AG09309 (cell line): ENCODE results near the gene MRPL10.

ENCODE experiments used
- DNase-seq: peaks from one replicate; pipeline ENCODE4 v3.0.0-alpha.2; 2010; ENCODE audit warnings: low read depth
- H3K4me3 ChIP-seq: 2 replicates; pipeline ENCODE4 v1.5.1; 2011; ENCODE audit warnings: mild to moderate bottlenecking, low read depth, low read length, moderate library complexity; ENCODE audit not compliant: control insufficient read depth
- TF ChIP-seq, protein P1 (sequence below): IDR thresholded peaks from 2 replicates; pipeline ENCODE4 v1.5.1; 2011; ENCODE audit warnings: mild to moderate bottlenecking, low read depth, low read length, inconsistent platforms; ENCODE audit not compliant: insufficient read depth, control insufficient read depth; ENCODE audit errors: missing control alignments

The MRPL10 gene

DNA sequence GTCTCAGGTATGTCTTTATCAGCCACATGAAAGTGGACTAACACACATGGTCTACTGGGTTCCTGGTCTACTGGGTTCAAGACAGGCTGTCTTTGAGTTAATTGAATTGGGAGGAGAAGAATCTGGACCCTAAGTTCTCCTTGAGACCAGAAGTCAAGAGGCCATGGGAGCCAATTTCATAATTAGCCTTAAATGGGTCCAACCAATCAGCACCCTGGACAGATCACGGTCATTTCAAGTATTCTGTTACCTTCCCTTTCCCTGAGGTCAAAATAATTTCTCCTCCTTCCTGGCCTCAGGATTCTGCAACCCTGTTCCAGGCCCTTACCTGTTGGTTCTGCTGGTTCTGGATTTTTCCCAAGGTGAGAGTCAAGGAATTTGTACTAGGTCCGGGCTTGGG is 33.5 kb downstream of the MRPL10 start:
- no peak overlapping the region for H3K4me3 ChIP-seq
- TF ChIP-seq, protein P1, sequence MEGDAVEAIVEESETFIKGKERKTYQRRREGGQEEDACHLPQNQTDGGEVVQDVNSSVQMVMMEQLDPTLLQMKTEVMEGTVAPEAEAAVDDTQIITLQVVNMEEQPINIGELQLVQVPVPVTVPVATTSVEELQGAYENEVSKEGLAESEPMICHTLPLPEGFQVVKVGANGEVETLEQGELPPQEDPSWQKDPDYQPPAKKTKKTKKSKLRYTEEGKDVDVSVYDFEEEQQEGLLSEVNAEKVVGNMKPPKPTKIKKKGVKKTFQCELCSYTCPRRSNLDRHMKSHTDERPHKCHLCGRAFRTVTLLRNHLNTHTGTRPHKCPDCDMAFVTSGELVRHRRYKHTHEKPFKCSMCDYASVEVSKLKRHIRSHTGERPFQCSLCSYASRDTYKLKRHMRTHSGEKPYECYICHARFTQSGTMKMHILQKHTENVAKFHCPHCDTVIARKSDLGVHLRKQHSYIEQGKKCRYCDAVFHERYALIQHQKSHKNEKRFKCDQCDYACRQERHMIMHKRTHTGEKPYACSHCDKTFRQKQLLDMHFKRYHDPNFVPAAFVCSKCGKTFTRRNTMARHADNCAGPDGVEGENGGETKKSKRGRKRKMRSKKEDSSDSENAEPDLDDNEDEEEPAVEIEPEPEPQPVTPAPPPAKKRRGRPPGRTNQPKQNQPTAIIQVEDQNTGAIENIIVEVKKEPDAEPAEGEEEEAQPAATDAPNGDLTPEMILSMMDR: no peak
- DNase-seq: no peak

DNA sequence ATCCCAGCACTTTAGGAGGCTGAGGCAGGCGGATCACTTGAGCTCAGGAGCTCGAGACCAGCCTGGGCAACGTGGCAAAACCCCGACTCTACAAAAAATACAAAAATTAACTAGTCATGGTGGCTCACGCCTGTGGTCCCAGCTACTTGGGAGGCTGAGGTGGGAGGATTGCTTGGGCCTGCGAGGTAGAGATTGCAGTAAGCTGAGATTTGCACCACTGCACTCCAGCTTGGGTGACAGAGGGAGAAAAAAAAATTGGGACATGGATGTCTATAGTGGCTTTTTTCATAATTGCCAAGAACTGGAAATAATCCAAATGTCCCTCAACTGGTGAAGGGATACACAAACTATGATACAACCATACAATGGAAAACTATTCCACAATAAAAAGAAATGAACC is 38.4 kb downstream of the MRPL10 start:
- TF ChIP-seq, protein P1: no peak
- no peak overlapping the region for H3K4me3 ChIP-seq
- DNase-seq: no peak

DNA sequence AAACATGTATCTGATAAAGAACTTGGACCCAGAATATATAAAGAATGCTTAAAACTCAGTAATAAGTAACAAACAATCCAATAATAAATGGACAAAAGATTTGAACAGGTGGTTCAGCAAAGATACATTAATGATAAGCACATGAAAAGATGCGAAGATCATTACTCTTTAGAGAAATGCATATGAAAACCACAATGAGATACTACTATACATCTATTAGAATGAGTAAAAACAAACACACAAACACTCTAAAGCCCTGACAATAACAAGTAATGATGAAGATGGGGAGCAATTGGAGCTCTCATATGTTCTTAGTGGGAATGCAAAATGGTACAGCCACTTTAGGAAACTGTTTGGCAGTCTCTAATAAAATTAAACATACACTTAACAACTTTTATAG is 38.9 kb downstream of the MRPL10 start:
- no peak overlapping the region for H3K4me3 ChIP-seq
- TF ChIP-seq, protein P1: no peak
- no peak for DNase-seq

DNA sequence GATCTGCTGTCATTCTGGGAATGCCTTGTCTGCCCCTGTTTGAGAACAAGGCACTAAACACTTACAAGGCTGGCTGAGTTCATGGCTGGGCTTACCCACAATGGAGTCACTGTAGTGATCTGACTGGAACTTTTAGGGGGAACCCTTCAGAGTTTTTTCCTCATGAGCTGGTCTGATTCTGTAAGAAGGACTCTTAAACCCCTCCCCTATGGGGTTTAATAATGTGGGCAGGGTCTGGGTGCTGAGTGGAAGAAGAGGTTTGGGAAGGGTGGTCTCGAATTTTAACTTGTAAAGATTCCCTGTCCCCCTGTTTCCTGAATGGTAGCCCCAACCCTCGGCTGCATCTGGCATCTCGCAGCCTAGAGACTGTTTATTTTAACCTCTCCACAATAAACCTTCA is 40.3 kb downstream of the MRPL10 start:
- no peak overlapping the region for H3K4me3 ChIP-seq
- TF ChIP-seq, protein P1: no peak
- DNase-seq: no peak

DNA sequence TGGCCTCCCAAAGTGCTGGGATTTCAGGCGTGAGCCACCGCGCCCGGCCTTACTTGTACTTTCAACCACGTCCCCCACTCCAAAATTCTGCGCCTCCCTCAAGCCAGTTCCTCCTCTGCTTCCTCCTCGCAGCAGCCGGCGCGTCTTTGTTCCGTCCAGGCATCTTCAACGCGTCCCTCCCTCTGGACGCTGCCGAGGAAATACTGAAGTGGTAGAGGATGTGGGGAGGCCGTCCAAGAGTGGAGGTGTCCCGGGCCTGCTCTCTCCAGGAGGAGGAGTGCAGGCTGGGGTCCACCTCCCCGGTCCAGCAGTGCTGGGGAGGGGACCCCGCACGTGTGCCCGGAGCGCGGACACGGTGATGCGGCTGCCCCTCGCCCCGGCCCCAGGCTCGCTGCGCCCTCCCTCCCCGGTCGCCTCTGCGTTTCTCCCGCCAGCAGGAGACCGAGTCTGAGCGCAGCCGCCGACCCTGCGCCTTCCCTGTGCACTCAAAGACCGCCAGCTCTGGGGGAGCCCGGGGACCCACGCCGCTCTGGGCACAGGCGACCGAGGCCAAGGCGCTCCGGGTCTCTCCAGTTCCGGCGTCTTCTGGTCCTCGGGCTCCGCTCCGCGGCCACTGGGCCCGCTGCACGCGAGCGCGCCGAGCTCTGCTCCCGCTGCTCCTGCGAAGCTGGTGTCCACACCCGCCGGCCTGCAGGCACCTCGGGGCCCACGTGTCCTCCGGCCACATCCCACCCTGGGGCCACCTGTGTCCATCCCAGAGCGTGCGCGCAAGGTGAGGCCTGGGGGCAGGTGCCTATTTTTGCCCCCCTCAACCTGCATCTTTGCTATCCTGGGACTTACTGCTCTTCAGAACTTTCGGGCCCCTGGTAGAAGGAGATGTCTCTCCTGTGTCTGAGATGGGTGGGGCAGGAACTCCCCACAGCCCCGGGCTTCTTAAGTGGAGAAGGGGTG is 41.5 kb downstream of the MRPL10 start:
- DNase-seq: no peak
- peak overlapping the region; percentile 36 for H3K4me3 ChIP-seq
- TF ChIP-seq, protein P1: peak; percentile 59

DNA sequence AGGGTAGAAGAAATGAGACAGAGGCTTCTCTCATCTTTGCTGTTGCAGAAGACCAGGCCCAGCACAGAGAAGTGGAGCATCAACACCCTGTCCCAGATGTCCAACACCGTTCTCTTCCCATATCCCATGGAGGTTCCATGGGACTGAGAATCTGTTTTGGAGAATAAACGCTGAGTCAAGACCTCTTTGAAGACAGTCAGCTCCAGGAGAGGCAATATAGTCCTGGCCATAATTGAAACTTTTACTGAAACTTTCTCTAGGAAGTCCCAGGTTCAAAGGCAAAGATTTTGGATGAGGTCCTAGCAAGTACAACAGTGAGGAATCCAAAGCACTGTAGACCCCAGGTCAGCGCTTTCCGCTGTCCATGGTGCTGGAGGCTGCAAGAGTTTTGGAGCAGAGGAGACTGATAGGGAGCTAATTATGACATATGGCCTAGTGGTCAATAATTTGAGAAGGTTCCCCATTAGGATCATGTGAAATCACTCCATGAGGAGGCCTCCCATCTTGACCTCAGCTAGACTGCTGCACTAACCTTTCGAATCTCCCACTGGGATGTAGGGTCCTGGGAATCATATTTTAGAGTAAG is 45.7 kb downstream of the MRPL10 start:
- DNase-seq: no peak
- no peak overlapping the region for H3K4me3 ChIP-seq
- TF ChIP-seq, protein P1: no peak
